ENCODE results near the gene MAP3K5.

GRCh38 chr6:136579800-136580199 lies 212.5 kb downstream of the MAP3K5 start:
- TF ChIP-seq, protein P1, sequence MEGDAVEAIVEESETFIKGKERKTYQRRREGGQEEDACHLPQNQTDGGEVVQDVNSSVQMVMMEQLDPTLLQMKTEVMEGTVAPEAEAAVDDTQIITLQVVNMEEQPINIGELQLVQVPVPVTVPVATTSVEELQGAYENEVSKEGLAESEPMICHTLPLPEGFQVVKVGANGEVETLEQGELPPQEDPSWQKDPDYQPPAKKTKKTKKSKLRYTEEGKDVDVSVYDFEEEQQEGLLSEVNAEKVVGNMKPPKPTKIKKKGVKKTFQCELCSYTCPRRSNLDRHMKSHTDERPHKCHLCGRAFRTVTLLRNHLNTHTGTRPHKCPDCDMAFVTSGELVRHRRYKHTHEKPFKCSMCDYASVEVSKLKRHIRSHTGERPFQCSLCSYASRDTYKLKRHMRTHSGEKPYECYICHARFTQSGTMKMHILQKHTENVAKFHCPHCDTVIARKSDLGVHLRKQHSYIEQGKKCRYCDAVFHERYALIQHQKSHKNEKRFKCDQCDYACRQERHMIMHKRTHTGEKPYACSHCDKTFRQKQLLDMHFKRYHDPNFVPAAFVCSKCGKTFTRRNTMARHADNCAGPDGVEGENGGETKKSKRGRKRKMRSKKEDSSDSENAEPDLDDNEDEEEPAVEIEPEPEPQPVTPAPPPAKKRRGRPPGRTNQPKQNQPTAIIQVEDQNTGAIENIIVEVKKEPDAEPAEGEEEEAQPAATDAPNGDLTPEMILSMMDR (IDR thresholded peaks at IDR 0.05), result no peak
- no peak for TF ChIP-seq POLR2A (IDR thresholded peaks at IDR 0.05)
